ENCODE measurements around the gene DCLK2.

The DCLK2 gene

GRCh38 chr4:150229520-150229919 is 151.3 kb downstream of the DCLK2 start:
- no peaks in the 10 kb centered on the region for H3K9me3 ChIP-seq (ENCODE audit: insufficient read depth, low read length)
- H3K4me2 ChIP-seq (ENCODE audit: low read length), result no peak overlapping the region
- H3K79me2 ChIP-seq (ENCODE audit: low read length), result no peaks in the 10 kb centered on the region
- H3K9ac ChIP-seq (ENCODE audit: low read length), result no peak overlapping the region
- H3K27ac ChIP-seq (ENCODE audit: low read length), result no peak overlapping the region
- H3K4me3 ChIP-seq (ENCODE audit: low read length), result no peak overlapping the region
- H2AFZ ChIP-seq (ENCODE audit: low read depth, low read length), result no peak overlapping the region
- no peaks in the 10 kb centered on the region for H4K20me1 ChIP-seq (ENCODE audit: insufficient read depth, low read length)
- TF ChIP-seq EZH2phosphoT487 (IDR thresholded peaks at IDR 0.05; ENCODE audit: low read depth), result no peak
- no peak for TF ChIP-seq CTCF (IDR thresholded peaks at IDR 0.05; ENCODE audit: low read depth, low read length)
- H3K4me1 ChIP-seq (ENCODE audit: low read length), result no peaks in the 10 kb centered on the region
- no peaks in the 10 kb centered on the region for H3K27me3 ChIP-seq (ENCODE audit: low read depth, low read length)
- no peaks in the 10 kb centered on the region for H3K36me3 ChIP-seq (replicated peaks; ENCODE audit: low read depth, low read length)

GRCh38 chr4:150230561-150230960 is 152.3 kb downstream of the DCLK2 start:
- H3K9me3 ChIP-seq (ENCODE audit: insufficient read depth, low read length), result no peaks in the 10 kb centered on the region
- no peaks in the 10 kb centered on the region for H4K20me1 ChIP-seq (ENCODE audit: insufficient read depth, low read length)
- no peak overlapping the region for H3K4me2 ChIP-seq (ENCODE audit: low read length)
- TF ChIP-seq EZH2phosphoT487 (IDR thresholded peaks at IDR 0.05; ENCODE audit: low read depth) (no peak), CTCF (IDR thresholded peaks at IDR 0.05; ENCODE audit: low read depth, low read length) (no peak)
- no peak overlapping the region for H3K4me3 ChIP-seq (ENCODE audit: low read length)
- no peaks in the 10 kb centered on the region for H3K27me3 ChIP-seq (ENCODE audit: low read depth, low read length)
- H3K79me2 ChIP-seq (ENCODE audit: low read length), result no peaks in the 10 kb centered on the region
- no peak overlapping the region for H3K27ac ChIP-seq (ENCODE audit: low read length)
- H3K36me3 ChIP-seq (replicated peaks; ENCODE audit: low read depth, low read length), result no peaks in the 10 kb centered on the region
- no peaks in the 10 kb centered on the region for H3K4me1 ChIP-seq (ENCODE audit: low read length)
- no peak overlapping the region for H2AFZ ChIP-seq (ENCODE audit: low read depth, low read length)
- H3K9ac ChIP-seq (ENCODE audit: low read length), result no peak overlapping the region

- Histone ChIP-seq H2AFZ (ENCODE audit: low read depth, low read length) (no peak overlapping the region), H3K27me3 (ENCODE audit: low read depth, low read length) (no peaks in the 10 kb centered on the region), H3K4me3 (ENCODE audit: low read length) (no peak overlapping the region), H3K9me3 (ENCODE audit: insufficient read depth, low read length) (no peaks in the 10 kb centered on the region), H3K79me2 (ENCODE audit: low read length) (no peaks in the 10 kb centered on the region), H4K20me1 (ENCODE audit: insufficient read depth, low read length) (no peaks in the 10 kb centered on the region), H3K4me1 (ENCODE audit: low read length) (no peaks in the 10 kb centered on the region), H3K9ac (ENCODE audit: low read length) (no peak overlapping the region), H3K4me2 (ENCODE audit: low read length) (no peak overlapping the region), H3K27ac (ENCODE audit: low read length) (no peak overlapping the region), H3K36me3 (replicated peaks; ENCODE audit: low read depth, low read length) (no peaks in the 10 kb centered on the region)
- no peak for TF ChIP-seq CTCF (IDR thresholded peaks at IDR 0.05; ENCODE audit: low read depth, low read length)
- no peak for TF ChIP-seq EZH2phosphoT487 (IDR thresholded peaks at IDR 0.05; ENCODE audit: low read depth)
Observed at GRCh38 chr4:150231107-150231770, 153.0 kb downstream of the DCLK2 start.

- Histone ChIP-seq H2AFZ (ENCODE audit: low read depth, low read length) (no peak overlapping the region), H4K20me1 (ENCODE audit: insufficient read depth, low read length) (no peaks in the 10 kb centered on the region), H3K9me3 (ENCODE audit: insufficient read depth, low read length) (no peaks in the 10 kb centered on the region), H3K27ac (ENCODE audit: low read length) (no peak overlapping the region), H3K4me3 (ENCODE audit: low read length) (no peak overlapping the region), H3K4me2 (ENCODE audit: low read length) (no peak overlapping the region), H3K36me3 (replicated peaks; ENCODE audit: low read depth, low read length) (no peaks in the 10 kb centered on the region), H3K27me3 (ENCODE audit: low read depth, low read length) (no peaks in the 10 kb centered on the region), H3K79me2 (ENCODE audit: low read length) (no peaks in the 10 kb centered on the region), H3K4me1 (ENCODE audit: low read length) (no peaks in the 10 kb centered on the region), H3K9ac (ENCODE audit: low read length) (no peak overlapping the region)
- TF ChIP-seq EZH2phosphoT487 (IDR thresholded peaks at IDR 0.05; ENCODE audit: low read depth) (no peak), CTCF (IDR thresholded peaks at IDR 0.05; ENCODE audit: low read depth, low read length) (no peak)
Observed at GRCh38 chr4:150232029-150232428, 153.8 kb downstream of the DCLK2 start.

Data from OCI-LY3 (cell line).